Activated CD8-positive, alpha-beta memory T cell treated with anti-CD3 and anti-CD28 coated beads, Interleukin-2, amount 50 U/mL, for 1 hour (primary cell): ENCODE data around the gene B4GALNT4.
"Not testable (repeated sequence)": the region's sequence is repeated elsewhere in the genome, so short reads cannot be mapped to it uniquely, and the experiment has no call there.

Experiments used
- DNase-seq: peaks from one replicate; pipeline ENCODE4 v3.0.0-alpha.2; 2020; ENCODE audit errors: extremely low read depth

The B4GALNT4 gene

DNA sequence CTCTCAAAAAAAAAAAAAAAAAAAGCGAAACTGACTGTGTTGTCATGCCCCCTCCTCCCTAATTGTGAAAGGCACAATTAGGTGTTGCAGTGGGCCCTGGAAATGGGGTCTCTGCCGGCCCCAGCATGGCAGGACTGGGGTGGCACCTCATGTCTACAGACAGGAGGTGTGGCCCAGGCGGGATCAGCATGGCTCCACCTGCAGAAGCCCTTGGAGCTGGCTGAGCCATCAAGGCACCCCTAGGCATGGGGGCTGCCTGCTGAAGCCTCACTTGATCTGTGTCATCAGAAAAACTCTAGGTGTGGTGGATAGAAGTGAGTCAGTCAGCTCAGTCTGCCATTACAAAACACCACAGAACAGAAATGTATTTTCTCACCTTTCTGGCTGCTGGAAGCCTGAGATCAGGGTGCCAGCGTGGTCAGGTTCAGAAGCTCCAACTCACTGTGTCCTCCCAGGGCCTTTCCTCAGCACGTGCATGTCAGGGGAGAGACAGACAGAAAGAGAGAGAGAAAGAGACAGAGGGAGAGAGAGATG, 10.1 kb upstream of the B4GALNT4 start:
- no peak for DNase-seq

DNA sequence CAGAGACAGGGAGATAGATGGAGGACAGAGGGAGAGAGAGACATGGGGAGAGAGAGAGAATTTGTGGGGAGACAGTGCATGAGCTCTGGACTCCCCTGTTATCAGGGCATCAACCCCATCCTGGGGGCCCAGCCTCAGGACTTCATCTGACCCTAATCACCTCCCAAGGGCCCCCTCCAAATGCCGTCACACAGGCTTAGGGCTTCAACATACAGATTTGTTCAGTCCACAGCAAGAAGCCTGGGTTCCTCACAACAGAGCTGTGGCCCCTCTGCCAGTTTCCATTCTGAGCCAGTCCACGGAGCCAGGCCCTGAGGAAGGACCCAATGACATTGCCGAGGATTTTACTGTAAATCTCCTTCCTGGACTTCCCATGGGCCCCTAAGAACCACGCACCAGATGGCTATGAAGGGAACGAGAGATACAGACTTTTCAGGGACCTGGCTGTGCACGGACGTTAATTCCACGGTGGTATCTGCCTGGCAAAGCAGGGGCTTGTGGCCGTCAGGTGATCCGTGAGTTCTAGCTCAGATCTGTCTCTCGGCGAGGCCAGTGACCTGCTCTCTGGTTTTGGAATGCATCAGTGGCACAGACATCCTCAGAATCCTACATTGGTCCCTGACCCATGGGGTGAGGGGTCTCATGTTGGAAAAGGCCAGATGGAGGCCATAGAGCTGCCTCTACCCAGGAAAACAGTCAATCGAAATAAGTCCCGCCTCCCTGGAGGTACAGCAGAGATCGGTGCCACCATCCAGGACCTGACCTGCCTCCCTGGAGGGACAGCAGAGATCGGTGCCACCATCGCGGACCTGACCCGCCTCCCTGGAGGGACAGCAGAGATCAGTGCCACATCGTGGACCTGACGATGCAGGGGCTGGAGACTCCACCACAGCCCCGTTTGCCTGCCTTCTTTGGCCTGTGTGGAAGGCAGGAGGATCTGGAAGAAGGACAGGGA, 8.7 kb upstream of the B4GALNT4 start:
- no peak for DNase-seq

DNA sequence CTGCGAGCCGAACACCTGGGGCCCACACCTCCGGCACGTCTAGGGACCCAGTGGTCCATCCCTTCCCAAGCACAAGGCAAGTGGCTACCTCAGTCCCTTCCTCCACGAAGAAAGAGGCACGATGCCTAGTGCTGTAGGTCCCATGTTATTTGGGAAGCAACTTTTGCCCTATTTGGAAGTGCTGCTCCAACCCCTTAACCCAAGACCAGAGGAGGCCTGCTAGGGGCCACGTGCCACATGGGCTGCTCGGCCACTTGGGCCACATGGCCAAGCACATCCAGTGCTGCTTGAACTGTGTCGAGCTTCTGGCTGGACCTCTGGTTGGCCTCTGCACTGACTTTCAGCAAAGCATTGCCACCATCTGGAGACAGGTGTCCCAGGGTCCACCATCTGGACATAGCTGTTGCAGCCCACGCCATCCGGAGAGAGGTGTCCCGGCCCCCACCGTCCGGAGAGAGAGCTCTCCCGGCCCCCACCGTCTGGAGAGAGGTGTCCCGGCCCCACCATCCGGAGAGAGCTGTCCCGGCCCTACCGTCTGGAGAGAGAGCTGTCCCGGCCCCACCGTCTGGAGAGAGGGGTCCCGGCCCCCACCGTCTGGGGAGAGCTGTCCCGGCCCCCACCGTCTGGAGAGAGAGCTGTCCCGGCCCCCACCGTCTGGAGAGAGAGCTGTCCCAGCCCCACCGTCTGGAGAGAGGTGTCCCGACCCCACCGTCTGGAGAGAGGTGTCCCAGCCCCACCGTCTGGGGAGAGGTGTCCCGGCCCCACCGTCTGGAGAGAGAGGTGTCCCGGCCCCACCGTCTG, 6.5 kb upstream of the B4GALNT4 start:
- DNase-seq, result no peak

- not testable (repeated sequence) for DNase-seq
These were observed 5.9 kb upstream of the B4GALNT4 start for GRCh38 chr11:363443-363805.

DNA sequence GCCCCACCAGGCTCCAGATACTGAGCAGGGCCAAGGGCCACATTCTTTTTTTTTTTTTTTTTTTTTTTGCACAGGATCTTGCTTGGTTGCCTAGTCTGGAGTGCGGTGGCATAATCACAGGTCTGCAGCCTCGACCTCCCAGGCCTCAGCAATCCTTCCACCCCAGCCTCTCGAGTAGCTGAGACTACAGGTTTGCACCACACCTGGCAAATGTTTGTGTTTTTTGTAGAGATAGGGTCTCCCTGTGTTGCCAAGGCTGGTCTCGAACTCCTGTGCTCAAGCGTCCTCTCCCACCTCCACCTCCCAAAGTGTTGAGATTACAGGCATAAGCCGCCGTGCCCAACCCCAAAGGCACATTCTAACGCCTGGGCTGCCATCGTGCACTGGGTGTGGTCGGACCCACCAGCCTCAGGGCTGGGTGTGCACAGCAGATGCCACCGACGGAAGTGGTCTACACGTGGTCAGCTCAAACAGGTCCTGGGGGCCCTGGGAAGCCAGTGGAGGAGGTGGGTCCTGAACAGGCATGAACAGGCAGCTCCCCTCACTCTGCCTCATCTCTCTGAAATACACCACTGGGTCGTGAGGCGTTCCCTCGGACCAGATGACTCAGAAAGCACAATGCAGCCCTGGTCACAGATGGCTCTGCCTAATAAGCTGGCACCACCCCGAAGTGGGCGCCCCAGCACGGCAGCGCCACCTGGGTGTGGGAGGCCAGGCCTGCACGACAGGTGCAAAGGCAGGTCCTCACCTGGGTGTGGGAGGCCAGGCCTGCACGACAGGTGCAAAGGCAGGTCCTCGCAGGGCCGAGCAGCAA, 5.1 kb upstream of the B4GALNT4 start:
- no peak for DNase-seq

- DNase-seq, result no peak
These were observed 4.1 kb upstream of the B4GALNT4 start for GRCh38 chr11:364991-365725.

DNA sequence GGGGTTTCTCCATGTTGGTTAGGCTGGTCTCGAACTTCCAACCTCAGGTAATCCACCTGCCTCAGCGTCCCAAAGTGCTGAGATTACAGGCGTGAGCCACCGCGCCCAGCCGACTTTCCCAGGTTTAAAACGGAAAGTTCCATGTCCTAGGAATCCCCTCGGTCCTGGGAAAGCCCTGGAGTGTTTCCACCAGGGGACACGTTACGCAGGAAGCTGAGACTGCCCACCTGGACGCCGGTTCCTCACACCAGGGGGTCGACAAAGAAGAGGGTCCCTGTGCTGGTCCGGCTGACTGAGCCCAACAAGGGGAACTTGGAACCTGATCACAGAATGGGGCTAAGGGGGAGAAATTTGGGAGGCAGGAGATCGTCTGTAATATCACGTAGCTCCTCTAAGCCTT, 3.5 kb upstream of the B4GALNT4 start:
- no peak for DNase-seq

GRCh38 chr11:367956-368413, 1.3 kb upstream of the B4GALNT4 start:
- no peak for DNase-seq

- no peak for DNase-seq
These were observed 624 bp upstream of the B4GALNT4 start for GRCh38 chr11:368414-369335.

- no peak for DNase-seq
These were observed 1.0 kb downstream of the B4GALNT4 start for GRCh38 chr11:370070-370941.

GRCh38 chr11:371051-371450, 1.8 kb downstream of the B4GALNT4 start:
- DNase-seq, result no peak

GRCh38 chr11:371716-372590, 2.7 kb downstream of the B4GALNT4 start:
- DNase-seq, result no peak

DNA sequence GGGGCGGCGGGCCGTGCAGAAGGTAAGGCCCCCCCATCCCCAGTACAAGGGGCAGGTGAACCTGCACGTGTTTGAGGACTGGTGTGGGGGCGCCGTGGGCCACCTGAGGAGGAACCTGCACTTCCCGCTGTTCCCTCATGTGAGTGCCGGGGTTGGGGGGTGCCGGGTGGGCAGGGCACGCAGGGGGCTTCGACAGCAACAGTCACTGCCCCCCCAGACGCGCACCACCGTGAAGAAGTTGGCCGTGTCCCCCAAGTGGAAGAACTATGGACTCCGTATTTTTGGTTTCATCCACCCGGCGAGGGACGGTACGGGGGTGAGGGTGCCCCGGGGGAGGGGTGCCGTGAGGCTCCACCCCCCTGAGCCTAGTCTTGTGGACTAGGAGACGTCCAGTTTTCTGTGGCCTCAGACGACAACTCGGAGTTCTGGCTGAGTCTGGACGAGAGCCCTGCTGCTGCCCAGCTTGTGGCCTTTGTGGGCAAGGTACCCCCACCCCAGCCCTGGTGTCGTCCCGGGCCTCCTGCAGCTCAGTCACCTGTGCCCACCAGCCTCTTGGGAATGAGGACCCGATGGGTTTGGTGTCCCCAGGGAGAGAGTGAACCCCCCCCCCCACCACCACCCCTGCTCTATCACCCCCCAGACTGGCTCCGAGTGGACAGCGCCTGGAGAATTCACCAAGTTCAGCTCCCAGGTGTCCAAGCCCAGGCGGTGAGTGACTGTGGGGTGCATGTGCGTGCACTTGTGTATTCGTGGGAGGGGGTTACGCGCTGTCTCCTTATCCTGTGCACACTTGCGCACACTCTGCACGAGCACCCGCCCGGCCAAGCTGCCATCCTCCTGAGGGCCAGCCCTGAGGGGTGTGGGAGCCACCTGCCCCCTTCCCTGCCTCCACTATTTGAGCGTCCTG, 3.8 kb downstream of the B4GALNT4 start:
- no peak for DNase-seq

DNA sequence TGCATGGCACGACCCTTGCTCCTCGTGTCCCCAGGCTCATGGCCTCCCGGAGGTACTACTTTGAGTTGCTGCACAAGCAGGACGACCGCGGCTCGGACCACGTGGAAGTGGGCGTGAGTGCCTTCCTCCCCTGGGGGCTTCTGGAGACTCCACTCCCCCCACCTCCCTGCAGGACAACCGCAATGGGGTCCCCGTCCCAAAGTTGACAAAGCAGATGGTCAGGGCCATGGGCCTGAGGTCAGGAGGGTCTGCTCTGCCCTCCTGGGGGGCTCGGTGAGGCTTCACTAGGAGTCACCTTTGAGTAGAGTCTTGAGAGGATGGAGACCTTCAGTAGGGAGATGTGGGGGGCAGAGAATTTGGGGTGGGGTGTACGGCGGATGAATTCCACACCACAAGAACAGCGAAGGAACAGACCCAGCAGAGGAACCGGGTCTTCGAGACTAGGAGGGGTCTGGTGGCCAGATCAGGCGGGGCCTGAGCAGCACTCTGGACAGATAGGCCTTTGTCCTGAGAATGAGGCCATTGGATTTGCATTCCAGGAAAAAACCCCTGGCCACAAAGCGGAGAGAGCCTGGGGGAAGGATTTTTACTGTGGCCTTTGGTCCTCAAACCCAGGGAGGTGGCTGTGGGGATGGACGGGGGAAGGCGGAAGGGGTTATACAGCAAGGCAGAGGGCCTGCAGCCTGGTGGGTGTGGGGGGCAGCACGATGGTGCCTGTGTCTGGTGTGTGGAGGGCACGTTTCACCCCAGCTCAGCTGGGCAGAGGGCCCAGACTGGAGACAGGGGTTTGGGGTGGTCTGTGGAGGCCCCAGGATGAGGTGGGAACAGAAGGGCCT, 4.6 kb downstream of the B4GALNT4 start:
- DNase-seq, result no peak

DNA sequence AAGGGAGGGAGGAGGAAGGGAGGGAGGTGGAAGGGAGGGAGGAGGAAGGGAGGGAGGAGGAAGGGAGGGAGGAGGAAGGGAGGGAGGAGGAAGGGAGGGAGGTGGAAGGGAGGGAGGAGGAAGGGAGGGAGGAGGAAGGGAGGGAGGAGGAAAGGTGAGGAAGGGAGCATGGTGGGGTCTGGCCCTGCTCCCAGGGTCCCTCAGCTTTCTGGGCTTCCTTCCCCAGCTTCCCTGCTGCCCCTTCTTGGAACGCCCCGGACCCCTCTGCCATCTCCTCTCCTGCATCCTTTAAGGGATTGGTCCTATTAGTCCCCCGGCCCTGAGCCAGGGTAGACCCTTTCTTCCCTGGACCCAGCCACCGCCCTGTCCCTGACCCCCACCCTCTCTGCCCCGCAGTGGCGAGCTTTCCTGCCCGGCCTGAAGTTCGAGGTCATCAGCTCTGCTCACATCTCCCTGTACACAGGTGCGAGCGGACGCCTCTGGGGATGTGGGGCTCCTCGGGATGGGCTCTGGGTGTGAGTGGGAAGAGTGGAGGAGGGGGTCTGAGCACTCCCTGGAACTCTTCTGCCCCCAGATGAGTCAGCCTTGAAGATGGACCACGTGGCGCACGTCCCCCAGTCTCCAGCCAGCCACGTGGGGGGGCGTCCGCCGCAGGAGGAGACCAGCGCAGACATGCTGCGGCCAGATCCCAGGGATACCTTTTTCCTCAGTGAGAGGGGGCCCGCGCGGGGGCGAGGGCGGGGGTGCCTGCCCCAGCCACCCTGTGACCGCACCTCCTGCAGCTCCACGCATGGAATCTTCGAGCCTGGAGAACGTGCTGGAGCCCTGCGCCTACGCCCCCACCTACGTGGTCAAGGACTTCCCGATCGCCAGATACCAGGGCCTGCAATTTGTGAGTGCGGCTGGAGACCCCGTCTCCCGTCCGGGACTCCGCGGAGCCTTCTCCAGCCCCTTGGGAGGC, 6.0 kb downstream of the B4GALNT4 start:
- DNase-seq, result no peak
